ENCODE data around the gene IFNA5.

Gene IFNA5

DNA sequence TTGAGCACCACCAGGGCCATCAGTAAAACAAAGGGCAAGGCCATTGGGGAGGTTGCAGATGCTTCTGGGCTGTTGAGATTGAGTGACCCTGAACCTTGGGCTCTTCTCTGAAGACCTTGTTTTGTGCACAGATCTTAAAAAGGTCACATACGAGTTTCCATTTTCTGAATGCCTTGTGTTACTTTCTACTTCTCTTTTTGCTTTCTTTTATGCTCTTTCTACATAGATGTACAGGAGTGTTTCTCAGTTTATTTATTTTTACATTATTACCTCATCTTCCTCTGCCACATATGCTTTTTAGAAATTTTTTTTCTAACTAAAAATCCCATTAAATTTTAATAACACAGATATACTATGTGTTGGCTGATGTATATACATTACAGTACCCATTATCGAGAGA is at the start of gene IFNA5:
IFNA5 (minus strand) TSS at position 101 of the 400 bp plus-strand sequence; CDS start at position 44, 57 bp downstream.
- no peak for DNase-seq (ENCODE audit: low read depth)

DNA sequence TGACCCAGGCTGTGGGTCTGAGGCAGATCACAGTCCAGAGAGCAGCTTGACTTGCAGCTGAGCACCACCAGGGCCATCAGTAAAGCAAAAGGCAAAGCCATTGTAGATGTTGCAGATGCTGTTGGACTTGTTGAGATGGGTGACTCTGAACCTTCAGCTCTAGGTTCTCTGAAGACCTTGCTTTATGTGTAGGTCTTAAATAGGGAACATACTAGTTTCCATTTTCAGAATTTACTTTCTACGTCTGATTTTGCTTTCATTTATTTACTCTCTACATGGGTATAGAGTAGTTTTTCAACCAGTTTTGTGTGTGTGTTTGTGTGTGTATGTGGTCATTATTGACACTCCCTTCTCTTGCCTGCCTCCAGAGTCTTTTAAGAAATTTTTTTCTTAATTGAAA is 45.7 kb upstream of the IFNA5 start, which contains the start of gene IFNA6:
IFNA6 (minus strand) TSS at position 101 of the 400 bp plus-strand sequence; CDS start at position 101, 0 bp downstream.
- no peak for DNase-seq (ENCODE audit: low read depth)

DNA sequence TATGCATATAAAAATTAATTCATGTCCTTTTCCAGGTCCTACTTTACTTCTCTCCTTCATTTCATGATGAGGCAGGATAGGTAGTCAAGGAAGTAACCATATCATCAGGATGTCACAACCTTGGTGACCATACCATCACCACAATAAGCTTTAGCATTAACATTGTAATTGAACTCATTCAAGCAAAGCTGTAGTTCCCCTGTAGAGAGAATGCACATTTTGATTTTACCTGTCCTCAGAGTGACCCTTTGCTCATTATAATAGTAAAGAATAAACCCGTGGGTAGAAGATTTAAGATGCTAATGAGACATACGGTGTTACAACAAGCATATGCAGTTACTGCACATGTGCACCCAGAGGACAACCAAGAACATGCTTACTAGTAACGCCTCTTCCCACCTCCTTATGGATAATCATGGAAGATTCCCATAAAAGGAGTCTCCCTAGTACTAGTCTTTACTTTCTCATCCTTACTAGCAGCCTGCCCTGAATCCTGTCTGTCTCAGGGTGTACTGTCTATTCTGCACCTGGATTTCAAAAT is 43.4 kb upstream of the IFNA5 start:
- DNase-seq (ENCODE audit: low read depth), result no peak

DNA sequence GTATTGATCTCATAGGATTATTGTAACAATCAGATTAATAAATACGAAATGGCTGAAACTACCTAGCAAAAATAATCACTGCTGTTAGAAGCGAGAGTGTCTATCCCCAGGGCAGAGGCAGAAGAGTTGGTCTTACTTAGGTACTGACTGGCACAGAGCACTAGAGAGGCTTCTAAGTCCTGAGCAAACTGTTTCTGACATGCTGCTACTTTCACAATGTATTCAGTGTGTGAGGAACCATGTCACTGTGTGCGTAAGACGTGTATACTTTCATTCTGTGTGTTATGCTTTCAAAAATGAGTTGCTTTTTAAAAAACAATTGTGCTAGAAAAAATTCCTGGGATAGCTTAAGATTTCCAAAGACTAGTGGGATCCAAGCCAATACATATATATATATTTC is 35.6 kb upstream of the IFNA5 start:
- no peak for DNase-seq (ENCODE audit: low read depth)

DNA sequence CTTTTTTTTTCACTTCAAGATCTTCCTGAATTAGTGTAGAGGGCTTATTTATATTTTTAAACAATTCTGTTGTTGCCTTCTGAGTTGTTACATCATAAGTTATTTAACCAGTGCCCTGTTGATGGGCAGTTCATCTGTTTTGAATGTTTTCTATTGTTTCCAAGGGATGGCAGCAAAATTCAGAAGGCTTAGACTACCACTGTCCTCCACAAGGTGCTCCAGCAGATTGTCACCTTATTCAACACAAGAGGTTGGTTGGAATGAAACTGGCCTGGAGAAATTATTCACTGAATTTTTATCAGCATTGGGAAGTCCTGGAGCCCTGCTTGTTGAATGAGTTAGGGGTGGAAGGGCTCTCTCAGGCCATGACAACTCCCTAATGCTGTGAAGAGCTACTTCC is 31.3 kb upstream of the IFNA5 start:
- DNase-seq (ENCODE audit: low read depth), result no peak

DNA sequence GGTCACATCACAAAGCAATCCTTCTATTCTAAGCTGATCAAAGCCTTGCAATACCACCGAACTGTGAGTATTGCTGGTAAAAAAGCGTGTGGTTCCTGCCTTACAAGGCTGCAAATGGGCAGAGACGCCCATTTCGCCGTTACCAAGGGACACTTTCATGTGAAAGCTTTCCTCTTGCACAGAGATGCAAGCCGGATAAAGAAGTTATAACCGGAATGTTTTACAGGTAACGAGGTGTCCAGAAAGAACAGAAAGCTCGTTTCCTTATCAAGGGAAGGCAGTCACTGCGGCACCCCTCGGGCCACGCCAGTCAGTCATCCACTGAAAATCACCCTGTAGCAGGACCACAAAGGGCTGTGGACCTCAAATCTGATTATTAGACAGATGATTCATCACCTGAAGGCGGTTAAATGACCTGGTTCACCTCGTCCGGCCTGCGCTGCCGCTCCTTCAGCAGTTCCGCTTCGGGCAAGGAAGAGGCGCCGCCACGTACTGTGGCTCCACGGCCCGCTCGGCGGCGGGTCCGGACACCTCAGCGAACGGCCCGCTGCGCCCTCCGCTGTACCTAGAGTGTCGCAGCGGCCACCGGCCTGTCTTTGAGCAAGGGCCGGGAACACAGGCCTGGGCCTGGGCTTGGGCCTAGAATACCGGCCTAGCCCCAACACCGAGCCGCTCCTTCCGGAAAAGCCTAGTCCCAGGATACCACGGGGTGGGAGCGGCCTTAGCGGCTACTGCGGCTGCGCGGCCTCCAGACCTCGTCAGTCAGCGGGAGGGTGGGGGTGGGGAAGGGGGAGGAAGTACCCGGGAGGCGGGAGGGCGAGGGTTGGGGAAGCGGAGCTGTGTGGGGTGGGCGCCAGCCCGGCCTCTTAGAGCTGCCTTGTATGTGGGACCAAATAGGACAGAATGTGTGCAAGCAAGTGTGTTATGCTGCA is 29.9 kb upstream of the IFNA5 start, which contains the start of gene KLHL9:
KLHL9 (minus strand) TSS at position 704 of the 932 bp plus-strand sequence; CDS start at position 159, 545 bp downstream.
- peak; percentile 86 for DNase-seq (ENCODE audit: low read depth)

DNA sequence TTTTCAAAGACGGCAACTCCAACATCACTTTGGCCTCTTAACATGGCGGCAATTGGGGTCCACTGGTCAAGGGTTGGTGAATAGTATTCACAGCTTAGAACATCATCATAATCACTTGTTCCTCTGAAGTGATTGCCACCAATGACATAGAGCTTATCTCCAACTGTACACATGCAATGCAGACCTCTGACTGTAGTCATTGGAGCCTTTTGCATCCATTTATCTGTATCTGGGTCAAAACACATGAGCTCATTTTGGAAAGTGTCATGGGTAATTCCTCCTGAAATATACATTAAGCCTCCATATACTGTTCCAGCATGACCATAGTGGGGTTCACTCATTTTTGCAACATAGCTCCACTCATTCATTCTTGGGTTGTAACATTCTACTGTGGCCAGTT is 28.1 kb upstream of the IFNA5 start:
- no peak for DNase-seq (ENCODE audit: low read depth)

DNA sequence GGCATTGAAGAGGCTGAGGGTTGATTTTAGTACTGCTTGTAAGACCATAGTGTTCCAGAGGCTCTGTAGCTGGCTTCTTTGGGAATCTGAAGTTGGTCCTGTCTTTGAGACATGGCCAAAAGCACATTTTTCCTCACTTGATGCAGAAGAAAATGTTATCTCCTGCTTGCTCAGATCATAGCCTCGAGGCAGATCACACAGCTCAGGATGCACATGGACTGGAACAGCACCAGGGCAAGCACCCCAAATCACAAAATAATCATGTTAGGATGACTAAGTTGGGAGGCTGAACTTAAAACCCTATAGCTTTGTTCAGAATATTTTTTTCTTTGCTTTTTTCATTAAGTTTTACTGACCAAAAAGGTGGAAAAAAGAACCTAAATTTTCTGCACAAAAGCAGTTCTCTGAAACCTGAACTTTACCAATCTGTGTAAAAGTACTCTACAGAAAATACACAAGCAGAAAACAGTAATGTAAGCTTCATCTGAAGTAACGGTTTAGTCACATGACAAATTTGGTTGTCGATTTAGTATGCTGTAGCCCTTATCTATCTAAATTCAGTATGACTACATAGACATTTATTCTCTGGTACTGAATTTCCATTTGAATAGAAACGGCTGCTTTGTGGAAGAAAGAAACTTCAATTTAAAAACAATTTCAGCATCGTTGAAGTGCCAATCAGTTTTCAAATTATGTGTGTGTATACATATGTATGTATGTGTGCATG is 26.7 kb upstream of the IFNA5 start:
- DNase-seq (ENCODE audit: low read depth), result peak; percentile 11

DNA sequence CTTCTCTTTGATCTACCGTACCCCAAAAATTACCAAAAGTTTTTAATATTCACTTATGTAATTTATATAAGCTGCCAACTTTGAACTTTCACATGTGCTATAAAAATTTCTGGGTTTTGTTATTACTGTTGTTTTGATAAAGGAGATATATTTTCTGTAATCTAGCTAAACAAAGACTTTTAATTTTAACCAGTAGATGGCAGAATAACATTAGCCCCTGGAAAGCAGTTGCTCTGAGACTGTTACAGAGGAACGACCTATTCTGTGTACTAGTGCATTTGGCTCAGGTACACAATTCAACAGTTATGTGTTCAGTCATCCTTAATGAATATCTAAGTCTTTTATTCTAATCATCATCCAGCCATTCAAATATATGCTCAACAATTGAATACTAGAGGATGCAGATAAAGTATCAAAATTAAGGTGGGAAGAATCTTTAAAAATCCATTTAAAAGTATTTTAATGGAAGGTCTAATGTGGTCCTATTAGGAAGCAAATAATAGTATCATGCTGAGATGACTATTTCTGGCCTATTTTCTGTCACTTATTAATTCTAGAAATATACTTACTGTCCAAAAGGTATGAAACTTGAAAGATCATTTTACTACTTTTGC is 21.5 kb upstream of the IFNA5 start:
- peak; percentile 42 for DNase-seq (ENCODE audit: low read depth)

DNA sequence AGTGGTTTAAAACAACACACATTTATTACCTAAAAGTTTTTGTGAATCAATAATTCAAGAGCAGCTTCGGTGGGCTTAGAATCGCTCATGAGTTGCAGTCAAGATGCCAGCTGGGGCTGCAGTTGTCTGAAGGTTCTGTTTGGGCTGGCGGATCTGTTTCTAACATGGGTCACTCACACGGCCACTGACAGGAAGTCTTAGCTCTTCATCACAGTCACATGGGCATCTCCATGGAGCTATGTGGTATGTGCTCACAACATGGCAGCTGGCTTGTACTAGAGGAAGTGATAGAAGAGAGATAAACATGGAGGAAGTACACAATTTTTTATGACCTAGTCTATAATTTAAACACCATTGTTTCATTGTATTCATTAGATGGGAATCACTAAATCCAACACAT is 18.9 kb upstream of the IFNA5 start:
- no peak for DNase-seq (ENCODE audit: low read depth)

DNA sequence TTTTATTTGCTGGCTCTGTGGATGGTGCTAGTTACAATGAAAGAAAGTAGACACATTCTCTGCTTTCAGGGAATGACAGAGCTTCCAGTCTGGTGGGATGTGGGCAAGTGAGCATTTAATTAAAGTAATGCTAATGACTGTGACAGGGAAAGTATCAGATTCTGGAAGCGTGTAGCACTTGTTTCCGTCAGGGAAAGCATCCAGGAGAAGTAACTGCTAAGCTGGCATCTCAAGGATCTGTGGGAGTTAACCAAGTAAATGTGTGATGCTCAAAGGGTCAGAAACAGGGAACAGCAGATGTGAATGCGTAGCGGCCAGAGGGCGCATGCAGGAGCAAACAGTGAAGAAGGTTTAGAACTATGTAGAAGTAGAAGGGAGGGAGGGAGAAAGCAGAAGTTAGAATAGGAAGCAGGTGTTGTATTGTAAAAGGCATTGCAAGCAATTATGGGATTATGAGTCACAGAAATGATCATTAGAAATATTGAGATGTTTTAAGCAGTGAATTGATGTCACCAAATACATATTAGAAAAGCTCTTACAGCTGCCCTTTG is 17.9 kb upstream of the IFNA5 start:
- no peak for DNase-seq (ENCODE audit: low read depth)

DNA sequence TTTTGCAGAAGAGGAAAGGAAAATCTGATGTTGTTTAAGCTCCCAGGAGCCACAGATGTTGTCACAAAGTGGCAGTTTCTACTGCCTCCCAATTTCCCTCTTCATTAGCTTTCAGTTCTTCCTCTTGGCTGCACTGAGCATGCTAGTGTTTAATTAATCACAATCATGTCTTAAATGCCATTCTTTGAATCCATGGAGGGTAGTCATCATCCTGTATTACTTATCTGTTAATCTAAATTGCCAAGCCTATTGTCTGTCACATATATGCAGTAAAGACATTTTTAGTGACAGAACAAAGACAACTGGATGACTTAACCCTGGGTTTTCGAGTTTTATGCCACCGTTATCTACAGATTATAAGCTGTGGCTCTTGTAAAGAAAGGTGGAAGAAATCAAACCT is 15.4 kb upstream of the IFNA5 start:
- no peak for DNase-seq (ENCODE audit: low read depth)

DNA sequence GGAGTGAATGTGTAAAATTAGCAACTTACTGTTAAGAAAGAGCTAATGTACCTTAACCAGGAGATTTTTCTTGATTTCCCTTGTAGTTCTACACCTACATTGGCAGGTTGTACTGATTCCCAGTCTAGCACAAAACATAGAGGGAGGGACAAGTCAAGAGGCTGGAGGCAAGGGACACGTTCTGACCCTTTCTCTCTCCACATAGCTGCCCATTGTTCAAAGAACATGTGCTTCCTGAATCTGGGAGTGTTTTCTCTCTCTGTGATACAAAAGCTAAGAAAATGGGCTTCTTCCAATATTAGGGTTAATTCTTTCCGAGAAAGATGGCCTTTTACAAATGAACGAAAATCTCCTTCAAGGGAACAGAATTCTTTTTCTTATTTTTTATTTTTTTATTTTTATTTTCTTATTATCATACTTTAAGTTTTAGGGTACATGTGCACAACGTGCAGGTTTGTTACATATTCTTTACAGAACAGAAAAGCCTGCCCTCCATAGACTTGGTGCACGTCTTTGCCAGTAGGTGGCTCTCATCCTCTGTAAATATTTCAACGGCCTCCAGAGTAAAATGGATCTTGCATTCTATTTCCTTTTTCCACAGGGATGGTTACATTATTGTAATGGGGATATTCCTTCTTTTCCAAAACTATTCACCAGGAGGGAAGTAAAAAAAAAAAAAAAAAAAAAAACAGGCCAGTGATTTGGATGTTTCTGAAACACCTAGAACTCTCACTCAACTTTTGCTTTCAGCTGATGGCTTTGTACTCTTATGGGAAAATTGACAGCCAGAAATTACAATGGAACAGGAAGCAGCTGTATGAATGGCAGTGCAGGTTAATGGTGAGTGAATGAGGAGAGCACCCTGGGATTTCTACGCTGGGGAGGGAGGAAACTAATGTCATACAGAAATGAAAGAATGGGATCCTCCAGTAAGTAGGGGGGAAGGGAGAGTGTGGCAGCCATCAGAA is 13.1 kb upstream of the IFNA5 start:
- peak; percentile 53 for DNase-seq (ENCODE audit: low read depth)

DNA sequence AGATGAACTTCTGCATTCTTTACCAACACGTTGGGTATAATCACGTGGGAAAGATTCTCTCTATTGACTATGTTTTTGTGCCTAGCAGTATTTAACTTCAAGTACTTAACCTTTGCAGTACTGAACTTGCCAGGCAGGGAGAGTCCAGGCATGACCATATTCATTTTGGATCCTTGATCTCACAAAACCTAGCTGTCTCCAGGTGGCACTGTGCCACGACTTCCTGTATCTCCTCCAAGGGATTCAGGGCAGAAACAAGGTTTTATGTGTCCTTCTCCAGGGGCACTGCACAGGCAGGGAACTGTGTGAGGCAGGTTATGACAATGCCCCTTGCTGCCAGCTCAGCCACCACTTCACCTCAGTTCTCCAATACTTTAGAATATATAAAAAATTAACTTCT is 11.7 kb upstream of the IFNA5 start:
- no peak for DNase-seq (ENCODE audit: low read depth)

DNA sequence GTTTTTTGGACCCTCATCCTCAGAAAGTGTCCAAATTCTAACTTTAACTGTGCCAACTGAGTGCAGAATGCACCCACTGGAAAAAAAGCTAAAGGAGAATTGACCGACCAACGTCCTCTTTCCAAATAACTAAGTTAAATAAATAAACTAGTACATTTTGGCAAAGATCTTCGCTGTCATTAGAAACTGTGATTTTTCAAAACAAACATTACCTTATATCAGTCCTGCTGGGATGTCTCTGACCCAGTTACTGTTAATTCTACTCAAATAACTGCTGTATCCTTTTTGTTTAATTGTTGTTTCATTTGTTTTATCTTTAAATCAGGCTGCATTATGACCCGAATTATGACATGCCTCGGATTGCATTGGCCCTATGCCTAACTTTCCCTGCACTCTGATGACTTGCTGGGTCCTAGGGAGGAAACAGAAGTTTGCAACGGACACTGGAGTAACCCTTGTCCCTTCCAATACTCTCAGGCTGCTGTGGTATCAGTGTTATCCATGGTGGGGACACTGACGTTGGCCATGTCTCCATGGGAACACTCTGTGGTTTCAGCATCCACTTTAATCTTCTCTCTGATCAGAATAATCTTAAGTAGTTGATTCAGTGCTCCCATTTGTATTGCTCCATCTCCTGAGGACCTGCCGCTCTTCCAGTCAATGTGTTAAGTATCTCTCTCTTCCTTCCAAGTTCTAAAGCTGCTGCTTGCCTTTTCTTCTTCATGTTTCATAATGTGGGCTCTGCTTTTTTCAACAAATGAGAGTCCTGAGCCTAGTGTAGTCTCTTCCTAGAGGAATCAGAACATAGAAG is 11.1 kb upstream of the IFNA5 start:
- DNase-seq (ENCODE audit: low read depth), result peak; percentile 9

DNA sequence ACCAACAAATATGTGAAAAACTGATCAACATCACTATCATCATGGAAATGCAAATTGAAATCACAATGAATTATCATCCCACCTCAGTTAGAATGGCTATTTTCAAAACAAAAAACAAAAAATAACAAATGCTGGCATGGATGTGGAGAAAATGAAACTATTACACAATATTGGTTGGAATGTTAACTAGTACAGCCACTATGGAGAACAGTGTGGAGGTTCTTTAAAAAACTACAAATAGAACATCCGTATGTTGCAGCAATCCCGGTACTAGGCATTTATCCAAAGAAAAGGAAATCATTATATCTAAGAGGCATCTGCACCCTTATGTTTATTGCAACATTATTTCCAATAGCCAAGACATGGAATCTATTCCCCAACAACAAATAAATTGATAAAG is 9.0 kb upstream of the IFNA5 start:
- no peak for DNase-seq (ENCODE audit: low read depth)

DNA sequence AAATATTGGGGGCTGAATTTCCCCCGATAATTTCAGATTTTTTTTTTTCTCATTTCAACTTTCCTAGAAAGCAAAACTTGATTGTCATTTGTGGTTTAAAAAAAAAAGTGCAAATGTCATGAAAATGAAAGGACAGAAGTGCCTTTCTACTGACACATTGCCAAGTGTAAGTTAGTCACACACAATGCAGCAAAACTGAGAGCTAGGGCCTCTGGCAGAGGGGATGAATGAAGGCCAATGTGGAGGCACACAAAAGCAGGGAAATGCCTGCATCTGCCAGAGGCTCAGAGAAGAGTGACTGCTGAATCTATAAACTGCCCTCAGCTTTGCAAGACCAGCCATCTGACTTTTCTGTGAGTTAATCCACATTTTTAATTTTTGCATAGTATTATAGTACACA is 6.8 kb upstream of the IFNA5 start:
- no peak for DNase-seq (ENCODE audit: low read depth)

DNA sequence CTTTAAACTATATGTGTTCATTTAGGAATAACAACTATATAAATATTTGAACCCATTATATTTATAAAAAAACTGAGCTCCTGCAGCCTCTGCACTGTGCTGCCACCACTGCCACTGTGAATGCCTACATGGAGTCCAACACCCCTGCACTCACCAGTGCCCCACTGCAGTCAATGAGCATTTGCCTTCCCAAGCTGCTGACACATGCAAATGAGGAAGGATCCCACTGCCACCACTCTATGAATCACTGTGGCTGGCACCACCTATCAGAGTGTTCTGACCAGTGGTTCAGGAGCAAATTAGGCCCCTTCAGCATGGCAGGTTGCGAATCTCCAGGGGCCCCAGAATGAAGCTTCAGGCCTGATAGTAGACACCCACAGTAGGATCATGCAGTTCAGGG is 9.1 kb downstream of the IFNA5 start:
- no peak for DNase-seq (ENCODE audit: low read depth)

DNA sequence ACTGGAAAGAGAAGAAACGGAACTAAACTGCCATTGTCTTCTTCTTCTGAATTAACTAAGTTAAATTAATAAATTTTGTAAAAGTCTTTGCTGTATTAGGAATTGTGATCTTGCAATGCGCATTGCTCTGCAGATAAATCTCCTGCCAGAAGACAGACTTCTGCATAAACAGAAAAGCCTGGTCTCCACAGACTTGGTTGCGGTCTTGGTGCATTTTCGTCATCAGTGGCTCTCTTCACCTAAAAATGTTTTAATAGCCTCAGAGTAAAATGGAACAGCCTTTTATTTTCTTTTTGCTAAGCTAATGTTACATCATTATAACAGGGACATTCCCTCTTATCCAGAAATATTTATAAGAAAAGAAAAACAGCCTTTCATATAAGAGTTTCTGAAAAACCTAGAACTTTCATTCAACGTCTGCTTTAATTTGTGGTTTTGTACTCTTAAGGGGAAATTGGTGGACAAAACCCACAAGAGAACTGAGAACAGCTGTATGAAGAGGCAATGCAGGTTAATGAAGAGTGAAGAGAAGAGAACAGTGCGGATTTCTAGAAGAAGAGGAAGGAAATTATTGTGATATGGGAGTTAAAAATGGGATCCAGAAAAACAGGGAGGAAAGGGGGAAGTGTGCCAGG is 10.1 kb downstream of the IFNA5 start:
- no peak for DNase-seq (ENCODE audit: low read depth)

Data from iris pigment epithelial cell (primary cell).